ENCODE data around the gene MAGI2. TPM values are rescaled to one million over a fixed set of nuclear protein-coding genes. Genes with fewer than 3 reads are reported as not detected.

The MAGI2 gene
- total RNA-seq, 1 experiment from 2014 or later = 0.22 TPM

DNA sequence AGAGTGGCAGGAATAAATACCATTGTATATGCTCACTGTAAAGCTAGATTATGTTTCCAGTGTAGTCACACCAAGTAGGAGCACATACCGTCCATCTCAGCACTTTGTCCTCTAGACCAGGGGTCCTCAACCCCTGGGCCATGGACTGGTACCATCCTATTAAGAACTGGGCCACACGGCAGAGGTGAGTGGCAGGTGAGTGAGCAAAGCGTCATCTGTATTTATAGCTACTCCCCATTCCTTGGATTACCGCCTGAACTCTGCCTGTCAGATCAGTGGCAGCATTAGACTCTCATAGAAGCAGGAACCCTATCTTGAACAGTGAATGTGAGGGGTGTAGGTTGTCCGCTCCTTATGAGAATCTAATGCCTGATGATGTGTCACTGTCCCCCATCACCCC is 735.3 kb downstream of the MAGI2 start:
- Histone ChIP-seq H3K4me2 (ENCODE audit: low read length) (no peak overlapping the region), H3K9me3 (ENCODE audit: control insufficient read depth in 1 of 2, insufficient read depth in 1 of 2, low read depth in 1 of 2, low read length in 2 of 2) (no peaks in the 10 kb centered on the region), H3K4me1 (ENCODE audit: control insufficient read depth in 1 of 2, insufficient read depth in 2 of 2, low read length in 2 of 2) (no peaks in the 10 kb centered on the region), H3K36me3 (ENCODE audit: control insufficient read depth in 1 of 2, insufficient read depth in 2 of 2, low read length in 2 of 2) (no peaks in the 10 kb centered on the region), H4K20me1 (ENCODE audit: insufficient read depth) (no peaks in the 10 kb centered on the region), H2AFZ (ENCODE audit: low read depth, low read length, poor library complexity, severe bottlenecking) (no peak overlapping the region), H3K27me3 (ENCODE audit: insufficient read depth, low read length) (no peaks in the 10 kb centered on the region), H3K9ac (ENCODE audit: low read length) (no peak overlapping the region), H3K4me3 (replicated peaks in 1 of 2; ENCODE audit: low read depth in 1 of 2, low read length in 2 of 2) (no peak overlapping the region), H3K27ac (ENCODE audit: low read depth, low read length) (no peak overlapping the region), H3K79me2 (ENCODE audit: insufficient read depth, low read length) (no peaks in the 10 kb centered on the region; the same call in 1 of the 2 replicates), H3K9me2 (ENCODE audit: insufficient read depth) (no peaks in the 10 kb centered on the region; the same call in 1 of the 2 replicates)
- ChIA-PET RAD21 (ENCODE audit: low non-redundant PET in 1 of 2, low total read pairs in 2 of 2, uncharacterized antibody in 2 of 2, unreplicated experiment in 2 of 2) (no interaction called here), CTCF (no interaction called here), POLR2A (no interaction called here)
- TF ChIP-seq SRF (IDR thresholded peaks at IDR 0.05; ENCODE audit: low read depth) (no peak), RAD21 (IDR thresholded peaks at IDR 0.05; ENCODE audit: low read depth) (no peak), ZBTB33 (IDR thresholded peaks at IDR 0.05; ENCODE audit: extremely low read depth, insufficient replicate concordance, low read length) (no peak), CBX3 (IDR thresholded peaks at IDR 0.05; ENCODE audit: low read depth) (no peak), EGR1 (IDR thresholded peaks at IDR 0.05; ENCODE audit: low read depth) (no peak), CEBPB (IDR thresholded peaks at IDR 0.05; ENCODE audit: low read depth) (no peak), SIN3A (IDR thresholded peaks at IDR 0.05; ENCODE audit: low read depth) (no peak), SP1 (IDR thresholded peaks at IDR 0.05; ENCODE audit: low read depth) (no peak), JUND (IDR thresholded peaks at IDR 0.05) (no peak), MAX (IDR thresholded peaks at IDR 0.05) (no peak), POLR2A (IDR thresholded peaks at IDR 0.05; ENCODE audit: borderline replicate concordance, extremely low read depth, insufficient read depth, insufficient read length) (no peak), POLR2AphosphoS5 (IDR thresholded peaks at IDR 0.05; ENCODE audit: low read depth, low read length) (no peak), YY1 (IDR thresholded peaks at IDR 0.05; ENCODE audit: extremely low read depth, insufficient replicate concordance, low read depth, low read length) (no peak)
- ATAC-seq = no peak
- DNase-seq (ENCODE audit: low read depth, low spot score) = no peak
- no TSS peak for BruUV-seq (replicated peaks)
- intact Hi-C loops (cut with micrococcal nuclease) = no loop called here
